ENCODE results near the gene TIAL1.
A peak's percentile ranks its signal among the peaks of the same experiment; 100 is the strongest.
"Not testable (repeated sequence)": the region's sequence is repeated elsewhere in the genome, so short reads cannot be mapped to it uniquely, and the experiment has no call there.

Gene TIAL1

DNA sequence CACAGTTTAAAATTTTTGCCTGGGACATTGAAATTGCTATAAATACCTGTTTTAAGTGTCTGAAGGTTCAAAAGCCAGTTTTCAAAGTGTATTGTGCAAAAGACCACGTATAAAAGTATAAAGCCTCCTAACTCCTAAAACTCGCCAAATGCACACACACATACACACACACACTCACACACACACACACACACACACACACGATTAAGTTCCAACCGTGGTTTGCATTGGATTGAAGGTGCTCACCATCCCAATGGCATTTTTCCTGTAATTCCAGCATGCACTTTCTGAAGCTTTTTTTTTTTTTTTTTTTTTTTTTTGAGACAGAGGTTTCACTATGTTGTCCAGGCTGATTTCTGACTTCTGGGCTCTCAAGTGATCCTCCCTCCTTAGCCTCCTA is 51.5 kb downstream of the TIAL1 start:
- DNase-seq, result no peak

DNA sequence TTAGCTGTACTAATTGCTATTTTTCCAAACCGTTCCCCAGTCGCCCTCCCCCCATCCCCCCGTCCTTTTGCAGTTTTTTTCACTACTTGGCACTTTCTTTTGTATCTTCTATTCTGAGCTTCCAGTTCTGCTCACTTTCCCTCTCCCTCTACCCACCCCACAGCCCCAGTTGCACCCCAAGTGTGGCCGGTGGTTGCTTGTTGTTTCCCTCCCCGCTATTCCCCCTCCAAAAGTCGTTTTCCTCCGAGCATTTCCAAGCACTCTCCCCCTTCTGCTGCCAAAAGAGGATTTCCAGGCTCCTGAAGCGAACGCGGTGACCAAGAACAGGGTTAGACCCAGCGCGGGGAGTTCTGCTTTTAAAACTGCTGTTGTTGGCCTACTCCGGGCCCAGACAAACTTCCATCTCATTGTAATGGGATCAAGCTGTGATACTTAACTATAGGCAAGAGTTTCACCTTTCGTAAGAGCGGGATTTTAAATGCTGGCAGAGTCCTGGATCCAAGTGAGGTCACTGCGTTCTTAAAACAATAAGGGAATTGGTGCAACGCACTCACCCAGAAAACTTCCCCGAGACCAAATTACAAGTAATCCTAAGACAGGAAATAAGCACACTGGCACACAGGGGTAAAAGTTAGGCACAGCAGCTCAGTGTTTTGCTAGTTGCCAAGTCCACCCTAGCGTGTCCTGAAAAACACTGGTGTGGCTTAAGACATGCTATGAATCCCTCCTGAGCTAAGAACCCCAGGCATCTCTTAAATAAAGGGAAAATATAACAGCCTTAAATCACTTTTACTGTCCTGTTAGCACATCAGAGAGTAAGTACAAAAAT is 52.7 kb downstream of the TIAL1 start:
- peak; percentile 67 for DNase-seq

GRCh38 chr10:119542988-119543813 is 53.6 kb downstream of the TIAL1 start:
- peak; percentile 82 for DNase-seq

DNA sequence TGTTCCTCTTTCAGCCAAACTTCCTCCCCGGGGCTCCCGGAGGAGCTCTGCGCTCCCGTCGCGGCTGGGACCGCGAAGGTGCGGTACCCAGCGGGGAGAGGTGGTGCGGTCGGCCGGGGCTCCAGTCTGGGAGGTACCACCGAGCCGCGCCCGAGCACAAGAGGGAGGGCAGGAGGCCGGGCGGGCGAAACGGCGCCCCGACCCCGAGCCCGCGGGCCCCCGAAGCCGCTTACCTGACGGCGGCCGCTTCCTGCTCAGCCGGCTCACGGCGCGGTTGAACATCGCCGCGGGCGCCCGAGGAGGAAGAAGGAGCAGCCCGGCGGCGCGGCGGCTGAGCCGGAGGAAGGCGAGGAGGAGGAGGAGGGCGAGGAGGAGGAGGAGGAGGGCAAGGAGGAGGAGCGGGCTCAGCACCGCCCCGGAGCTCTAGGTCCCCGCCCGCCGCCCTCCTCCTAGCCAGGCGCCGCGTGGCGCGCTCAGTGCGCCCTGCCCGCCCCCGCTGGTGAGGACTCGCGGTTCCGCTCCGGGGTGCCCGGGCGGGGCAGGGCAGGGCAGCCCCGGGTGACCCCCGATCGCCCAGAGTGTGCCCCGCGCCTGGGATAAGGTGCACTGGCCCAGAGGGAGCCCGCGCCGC is 54.3 kb downstream of the TIAL1 start, which contains the start of gene RGS10:
Gene RGS10 (minus strand): TSS at position 363 of the 631 bp plus-strand sequence. CDS start 81 bp downstream, at position 282.
- DNase-seq, result peak; percentile 88

- peak; percentile 19 for DNase-seq
Observed at GRCh38 chr10:119541459-119542356, 55.1 kb downstream of the TIAL1 start.

- no peak for DNase-seq
Observed at GRCh38 chr10:119541046-119541445, 55.7 kb downstream of the TIAL1 start.

DNA sequence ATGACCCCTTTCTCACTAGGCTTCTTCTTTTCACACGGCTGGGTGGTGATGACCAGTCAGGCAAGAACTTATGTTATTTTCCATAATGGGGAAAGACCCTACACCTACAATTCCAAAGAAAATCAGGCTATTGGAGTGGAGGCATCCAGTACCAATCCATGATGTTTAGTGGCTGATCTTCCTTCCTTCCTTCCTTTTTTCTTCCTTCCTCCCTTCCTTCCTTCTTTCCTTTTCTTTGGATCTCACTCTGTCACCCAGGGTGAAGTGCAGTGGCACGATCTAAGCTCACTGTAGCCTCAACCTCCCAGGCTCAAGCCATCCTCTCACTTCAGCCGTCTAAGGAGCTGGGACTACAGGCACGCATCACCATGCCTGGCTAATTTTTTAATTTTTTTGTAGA is 56.7 kb downstream of the TIAL1 start:
- DNase-seq, result no peak

DNA sequence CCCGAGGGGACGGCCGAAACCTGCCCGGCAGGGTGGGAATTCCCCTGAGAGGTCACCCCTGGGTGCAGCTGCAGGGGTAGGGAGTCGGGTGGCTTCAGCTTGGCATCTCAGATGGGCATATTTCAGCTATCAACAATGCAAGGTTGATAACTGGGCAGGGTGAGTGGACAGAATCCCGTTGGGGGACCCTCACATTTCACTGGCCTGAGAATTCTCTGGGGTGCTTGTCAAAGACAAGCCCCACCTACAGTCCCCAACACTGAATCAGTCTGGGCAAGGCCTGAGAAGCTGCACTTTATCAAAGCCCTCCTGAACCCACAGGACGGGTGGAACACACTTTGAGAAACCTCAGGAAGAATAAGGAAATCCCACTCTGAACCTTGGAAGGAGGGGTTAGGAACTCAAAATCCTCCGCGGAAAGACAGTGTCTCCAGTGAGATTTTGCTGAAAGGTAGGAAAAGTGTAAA is 57.4 kb downstream of the TIAL1 start:
- DNase-seq, result no peak

DNA sequence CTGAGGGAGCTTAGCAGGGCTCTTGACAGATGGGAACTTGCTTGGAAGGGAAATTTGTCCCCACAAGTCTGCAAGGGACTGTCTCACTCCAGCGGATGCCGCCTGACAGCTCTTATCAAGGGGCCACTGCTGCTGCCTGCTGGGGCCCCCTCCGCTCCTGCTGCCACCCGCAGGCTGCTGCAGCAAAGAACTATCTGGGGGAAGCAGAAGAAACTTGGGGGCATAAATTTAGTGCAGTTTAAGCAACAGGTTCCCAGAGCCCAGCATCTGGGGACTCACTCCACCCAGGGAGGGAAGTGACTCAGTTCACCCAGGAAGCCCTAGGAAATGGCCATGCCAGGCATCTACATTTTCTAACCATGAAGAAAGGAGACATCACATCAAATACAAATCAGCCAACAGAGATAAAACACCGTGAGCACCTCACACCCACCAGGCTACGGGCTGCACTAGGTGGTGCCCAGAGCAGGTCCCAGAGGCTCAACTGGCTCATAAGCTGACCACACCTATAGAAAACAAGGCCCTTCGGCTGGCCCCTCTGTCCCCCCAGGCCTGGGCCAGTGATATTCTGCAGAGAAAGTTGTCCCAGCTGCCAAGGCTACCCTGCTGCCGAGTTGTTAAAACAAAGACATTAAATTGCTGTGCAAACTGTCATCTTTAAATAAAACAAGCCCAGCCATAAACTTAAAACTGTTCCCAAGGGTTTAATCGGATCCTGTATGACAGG is 58.0 kb downstream of the TIAL1 start:
- DNase-seq, result peak; percentile 40

- no peak for DNase-seq
Observed at GRCh38 chr10:119537953-119538630, 58.7 kb downstream of the TIAL1 start.

- peak; percentile 63 for DNase-seq
Observed at GRCh38 chr10:119536508-119537025, 60.2 kb downstream of the TIAL1 start.

DNA sequence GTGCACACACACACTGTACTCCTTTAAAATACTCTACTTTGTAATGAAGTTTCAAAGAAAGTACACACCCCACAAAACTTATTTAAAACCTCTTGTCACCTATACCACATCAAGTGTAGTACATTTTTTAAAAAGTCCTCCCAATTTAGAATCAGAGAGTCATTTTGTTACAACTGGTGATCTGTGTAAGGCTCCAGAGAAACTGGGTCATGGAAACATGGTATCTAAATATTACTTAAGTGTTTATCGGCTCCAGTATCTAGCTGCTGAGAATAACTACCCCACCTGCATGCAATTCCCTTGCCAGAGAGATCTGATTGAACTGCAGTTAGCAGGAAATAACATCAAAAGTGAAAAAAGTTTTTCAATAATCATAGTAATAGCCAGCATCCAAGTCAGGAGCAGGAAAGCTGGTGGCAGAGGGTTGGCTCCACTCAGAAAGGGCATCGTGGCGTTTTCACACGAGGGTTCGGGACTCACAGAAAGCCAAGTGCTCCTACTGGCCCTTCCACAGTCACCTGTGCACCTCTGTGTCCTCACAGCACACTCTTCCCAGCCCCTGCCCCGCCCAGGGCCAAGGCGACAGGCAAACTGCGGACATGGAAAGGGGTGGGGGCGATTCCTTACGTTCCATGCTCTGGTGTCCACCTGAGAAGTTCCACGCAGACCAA is 60.8 kb downstream of the TIAL1 start:
- peak; percentile 47 for DNase-seq

- DNase-seq, result no peak
Observed at GRCh38 chr10:119535305-119535704, 61.5 kb downstream of the TIAL1 start.

DNA sequence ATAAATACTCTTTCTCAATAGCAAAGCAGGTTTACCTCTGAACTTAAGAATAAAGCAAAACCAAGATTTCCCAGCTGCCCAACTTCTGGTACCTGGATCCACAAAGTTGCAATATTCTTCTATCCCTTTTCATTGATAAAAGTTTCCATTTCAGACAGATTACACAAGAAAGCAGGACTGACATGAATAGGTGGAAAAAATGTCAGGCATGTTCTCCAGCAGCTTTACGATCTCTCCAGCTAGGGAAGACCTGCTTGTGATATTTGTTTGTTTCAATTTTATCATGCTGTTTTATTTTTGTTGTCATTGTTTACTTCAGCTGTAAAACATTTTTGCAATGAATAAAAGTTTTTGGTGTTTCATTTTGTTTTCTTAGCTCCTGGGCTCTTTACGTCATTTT is 63.3 kb downstream of the TIAL1 start:
- no peak for DNase-seq

DNA sequence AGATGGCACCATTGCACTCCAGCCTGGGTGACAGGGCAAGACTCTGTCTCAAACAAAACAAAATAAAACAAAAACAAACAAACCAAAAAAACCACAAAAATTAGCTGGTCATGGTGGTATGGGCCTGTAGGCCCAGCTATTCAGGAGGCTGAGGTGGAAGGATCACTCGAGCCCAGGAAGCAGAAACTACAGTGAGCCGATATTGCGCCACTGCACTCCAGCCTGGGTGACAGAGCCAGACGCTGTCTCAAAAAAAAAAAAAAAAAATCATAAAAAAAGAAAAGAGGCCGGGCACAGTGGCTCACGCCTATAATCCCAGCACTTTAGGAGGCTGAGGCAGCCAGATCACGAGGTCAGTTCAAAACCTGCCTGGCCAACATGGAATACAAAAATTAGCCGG is 64.0 kb downstream of the TIAL1 start:
- not testable (repeated sequence) for DNase-seq

DNA sequence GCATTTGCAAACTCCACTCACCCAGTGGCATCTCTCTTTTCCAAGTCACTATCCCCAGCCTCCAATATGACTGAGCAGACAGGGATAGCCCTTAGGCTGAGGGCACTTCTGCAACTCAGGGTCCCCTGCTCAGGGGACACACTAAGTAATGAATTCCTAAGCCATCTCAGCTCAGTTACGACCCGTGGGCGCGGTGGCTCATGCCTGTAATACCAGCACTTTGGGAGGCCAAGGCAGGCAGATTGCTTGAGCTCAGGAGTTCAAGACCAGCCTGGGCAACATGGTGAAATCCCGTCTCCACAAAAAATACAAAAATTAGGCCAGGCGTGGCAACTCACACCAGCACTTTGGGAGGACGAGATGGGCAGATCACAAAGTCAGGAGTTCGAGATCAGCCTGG is 64.5 kb downstream of the TIAL1 start:
- not testable (repeated sequence) for DNase-seq

DNA sequence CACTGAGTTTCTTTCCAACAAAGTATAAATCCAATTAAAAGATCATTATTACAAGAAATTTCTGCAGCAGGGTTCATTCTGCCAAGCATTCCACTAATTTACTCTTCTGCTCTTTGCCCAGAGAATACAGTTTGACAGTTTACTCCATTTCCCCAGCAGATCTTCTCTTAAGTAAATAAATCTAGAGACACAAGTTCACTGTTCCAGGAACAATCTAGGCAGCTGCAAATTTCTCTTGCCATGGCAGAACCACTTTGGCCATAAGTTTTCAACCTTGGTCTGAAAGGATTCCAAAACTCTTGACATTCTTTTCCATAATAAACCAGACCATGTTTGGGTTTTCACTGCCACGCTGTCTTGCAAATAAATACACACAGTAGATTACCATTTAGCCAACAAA is 65.7 kb downstream of the TIAL1 start:
- DNase-seq, result no peak

DNA sequence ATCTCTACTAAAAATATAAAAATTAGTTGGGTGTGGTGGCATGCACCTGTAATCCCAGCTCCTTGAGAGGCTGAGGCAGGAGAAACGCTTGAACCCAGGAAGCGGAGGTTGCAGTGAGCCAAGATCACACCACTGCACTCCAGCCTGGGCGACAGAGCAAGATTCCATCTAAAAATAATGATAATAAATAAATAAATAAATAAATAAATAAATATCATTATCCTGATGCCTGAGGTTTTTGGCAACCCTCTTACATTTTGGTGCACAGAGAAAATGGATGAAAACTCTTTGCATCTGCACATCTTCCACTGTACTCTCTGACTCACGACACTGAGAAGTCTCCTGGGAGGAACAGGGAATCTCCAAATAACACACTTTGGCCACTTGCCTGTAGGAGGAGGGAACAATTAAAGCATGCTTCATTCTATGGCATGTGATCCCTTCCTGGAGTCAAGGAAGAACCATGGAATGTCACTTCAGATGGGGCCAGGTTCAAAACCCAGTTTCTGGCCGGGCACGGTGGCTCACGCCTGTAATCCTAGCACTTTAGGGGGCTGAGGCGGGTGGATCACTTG is 68.0 kb downstream of the TIAL1 start:
- DNase-seq, result not testable (repeated sequence)

Measured in NCI-H82 (cell line).